Fibroblast of lung (primary cell): ENCODE data around the gene MRPS2.

Experiments used
- CTCF ChIP-seq, 2 donors: IDR thresholded peaks in 1 of 2; conservative IDR thresholded peaks in 1 of 2; 1 replicate in 1 of 2; 2 replicates in 1 of 2; pipeline ENCODE4 v1.5.1; 2011 to 2012; ENCODE audit warnings: low read length in 2 of 2, control low read depth in 1 of 2, inconsistent platforms in 1 of 2, low read depth in 1 of 2, mild to moderate bottlenecking in 1 of 2
- EZH2 ChIP-seq: IDR thresholded peaks from 2 replicates; pipeline ENCODE4 v1.5.1; 2012; ENCODE audit warnings: low read length, control low read depth, mild to moderate bottlenecking; ENCODE audit errors: missing control alignments

- TF ChIP-seq CTCF (conservative IDR thresholded peaks at IDR 0.05 in 1 of 2, IDR thresholded peaks at IDR 0.05 in 1 of 2; ENCODE audit: low read depth in 1 of 2, low read length in 2 of 2), result no peak
- TF ChIP-seq EZH2, result no peak
Observed at GRCh38 chr9:135455401-135456030, 45.0 kb upstream of the MRPS2 start.
